Right renal pelvis (tissue), 4 donors: ENCODE results near the gene FOCAD. TPM values are rescaled to one million over a fixed set of nuclear protein-coding genes. Genes with fewer than 3 reads are reported as not detected.

Source experiments
- DNase-seq, 4 donors: peaks; one replicate each; pipeline ENCODE4 v3.0.0-alpha.2; 2013; ENCODE audit warnings: low read depth in 4 of 4, low spot score in 3 of 4, missing footprints in 1 of 4
- polyA plus RNA-seq, 4 donors: library from polyadenylated mRNA; unstranded; fragments of 120-200 nt; gene quantifications; one replicate each; pipeline ENCODE4 v1.2.1, GENCODE V29; 2013; ENCODE audit not compliant: insufficient read length in 4 of 4

Gene FOCAD
- polyA plus RNA-seq, 4 donors = 23.8 to 38.4 (median 32.2) TPM

GRCh38 chr9:20725675-20726074 is 41.6 kb downstream of the FOCAD start:
- DNase-seq = no peak

- no peak for DNase-seq
These were observed 42.1 kb downstream of the FOCAD start for GRCh38 chr9:20726144-20726543.

GRCh38 chr9:20728493-20729220 is 44.6 kb downstream of the FOCAD start:
- no peak for DNase-seq

DNA sequence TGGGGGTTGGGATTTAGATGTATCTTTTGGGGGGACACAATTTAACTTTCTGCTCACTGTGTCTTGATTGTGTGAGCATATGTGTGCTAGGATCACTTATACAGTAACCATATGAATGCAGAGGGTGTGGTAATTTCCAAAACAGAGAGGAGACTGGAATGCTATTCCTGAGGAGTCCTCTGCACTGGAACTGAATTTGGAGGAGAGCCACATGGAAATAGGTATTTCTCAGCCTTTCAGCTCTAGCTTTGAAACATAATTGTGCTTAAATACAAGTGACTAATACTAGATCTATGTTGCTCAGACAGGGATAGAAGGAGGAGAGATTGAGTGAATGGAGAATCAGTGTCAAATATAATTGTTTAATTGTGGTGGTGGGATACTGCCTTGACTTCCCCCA is 45.5 kb downstream of the FOCAD start:
- no peak for DNase-seq

DNA sequence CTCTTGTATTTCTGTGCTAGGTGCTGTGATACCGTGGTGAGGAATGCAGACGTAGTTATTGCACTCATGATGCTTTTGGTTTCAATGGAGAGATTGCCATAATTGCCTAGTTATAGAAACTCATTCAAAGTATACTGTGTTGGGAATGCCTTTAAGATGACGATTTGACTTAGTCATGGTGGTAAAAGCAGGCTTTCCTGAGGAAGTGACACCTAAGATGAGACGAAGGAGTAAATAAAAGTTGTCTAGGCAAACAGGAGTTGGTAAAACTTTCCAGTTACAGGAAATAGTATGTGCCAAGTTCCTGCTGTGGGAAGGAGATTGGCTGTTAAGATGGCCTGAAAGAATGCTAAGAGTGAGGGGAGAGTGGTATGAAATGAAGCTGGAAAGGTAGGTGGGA is 48.1 kb downstream of the FOCAD start:
- no peak for DNase-seq

DNA sequence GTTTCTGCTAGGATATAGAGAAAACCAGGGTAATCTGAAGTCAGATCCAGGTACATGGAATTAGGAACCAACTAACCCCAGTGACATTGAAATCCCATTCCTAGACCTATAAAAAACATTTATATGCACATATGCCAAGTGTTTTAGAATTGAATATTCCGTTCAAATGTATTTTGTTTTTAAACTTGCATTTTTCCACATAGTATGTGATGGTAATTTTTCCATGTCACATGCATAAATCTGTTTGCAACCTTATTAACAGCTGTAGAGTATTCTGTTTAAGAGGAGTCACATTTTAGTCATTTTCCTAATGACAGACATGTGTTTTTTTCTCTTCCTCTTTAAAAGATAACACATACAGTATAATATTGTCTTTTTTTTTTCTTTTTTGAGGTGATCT is 50.2 kb downstream of the FOCAD start:
- no peak for DNase-seq

DNA sequence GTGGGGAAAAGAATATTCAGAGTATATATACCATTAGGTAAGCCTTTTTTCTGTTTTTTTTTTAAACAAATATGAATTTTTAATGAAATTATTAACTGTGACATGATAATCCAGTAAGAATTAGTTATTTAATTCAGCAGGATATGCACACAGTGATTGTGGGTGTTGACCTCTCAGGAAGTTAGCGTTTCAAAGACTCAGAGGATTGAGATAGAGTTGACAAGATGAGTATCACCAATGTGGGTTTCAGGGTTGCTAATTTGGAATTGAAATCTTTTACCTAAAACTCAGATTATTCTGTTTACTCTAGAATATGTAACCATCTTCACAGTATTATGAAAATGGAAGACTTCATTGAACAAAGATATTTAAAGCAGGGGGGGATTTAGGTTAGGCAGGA is 56.2 kb downstream of the FOCAD start:
- DNase-seq = no peak

GRCh38 chr9:20740929-20741582 is 57.0 kb downstream of the FOCAD start:
- no peak for DNase-seq

GRCh38 chr9:20742833-20743232 is 58.8 kb downstream of the FOCAD start:
- no peak for DNase-seq

DNA sequence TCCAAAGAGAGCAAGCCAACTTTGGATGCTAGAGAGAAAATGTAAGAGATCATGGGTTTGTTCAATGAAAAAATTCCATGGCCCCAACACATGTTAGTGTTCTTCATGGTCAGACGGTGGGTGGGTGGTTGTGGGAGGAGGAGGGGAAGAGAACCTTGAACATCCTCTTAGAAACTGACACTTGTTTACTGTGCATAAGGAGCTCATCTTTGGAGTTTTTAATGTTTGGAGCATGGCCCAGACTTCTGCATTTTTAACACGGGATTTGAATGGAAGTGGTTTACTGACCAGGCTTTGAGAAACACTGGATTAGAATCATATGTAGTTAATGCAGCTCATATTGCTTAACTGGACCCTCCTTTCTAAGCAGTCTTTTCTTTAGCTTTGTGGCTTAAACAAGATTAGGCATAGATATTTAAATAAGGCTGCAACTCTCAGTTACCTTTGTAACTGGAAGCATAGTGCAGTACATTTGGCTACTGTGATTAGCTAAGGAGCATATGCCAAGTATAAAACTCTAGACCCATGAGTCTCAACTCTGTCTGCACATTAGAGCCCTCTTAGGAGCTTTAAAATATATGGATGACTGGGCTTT is 60.1 kb downstream of the FOCAD start:
- no peak for DNase-seq

- DNase-seq = no peak
These were observed 62.9 kb downstream of the FOCAD start for GRCh38 chr9:20746967-20747366.

GRCh38 chr9:20749496-20750198 is 65.6 kb downstream of the FOCAD start:
- DNase-seq = no peak

GRCh38 chr9:20753761-20754160 is 69.7 kb downstream of the FOCAD start:
- DNase-seq = no peak

- no peak for DNase-seq
These were observed 70.5 kb downstream of the FOCAD start for GRCh38 chr9:20754556-20754955.

DNA sequence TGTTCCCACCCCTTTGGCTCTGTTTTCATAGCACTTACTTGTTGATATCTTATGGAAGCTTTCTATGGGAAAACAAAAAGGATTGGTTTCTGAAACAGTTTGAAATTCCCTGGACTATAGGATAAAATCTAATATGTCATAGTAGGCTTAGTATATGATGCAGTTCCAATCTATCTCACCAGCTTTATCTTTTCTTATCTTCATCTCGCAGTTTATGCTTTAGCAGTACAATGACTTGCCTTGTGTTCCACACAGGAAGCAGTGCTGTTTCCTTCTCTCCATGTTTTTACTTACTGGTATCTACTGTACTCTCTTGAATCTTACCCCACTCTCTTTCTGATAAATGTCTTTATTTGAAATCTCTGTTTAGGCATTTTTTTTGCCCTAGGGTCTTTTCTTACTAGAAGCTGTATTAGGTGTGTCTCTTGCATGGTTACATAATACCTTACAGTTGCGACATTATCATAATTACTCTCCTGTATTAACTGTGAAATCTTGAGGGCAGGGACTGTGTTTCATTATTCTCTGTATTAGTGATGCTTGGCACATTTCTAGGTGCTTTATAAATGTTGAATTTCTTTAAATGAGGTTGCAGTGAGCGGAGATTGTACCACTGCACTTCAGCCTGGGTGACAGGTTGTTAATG is 76.3 kb downstream of the FOCAD start:
- DNase-seq = no peak

GRCh38 chr9:20770947-20771346 is 86.9 kb downstream of the FOCAD start:
- DNase-seq = no peak

DNA sequence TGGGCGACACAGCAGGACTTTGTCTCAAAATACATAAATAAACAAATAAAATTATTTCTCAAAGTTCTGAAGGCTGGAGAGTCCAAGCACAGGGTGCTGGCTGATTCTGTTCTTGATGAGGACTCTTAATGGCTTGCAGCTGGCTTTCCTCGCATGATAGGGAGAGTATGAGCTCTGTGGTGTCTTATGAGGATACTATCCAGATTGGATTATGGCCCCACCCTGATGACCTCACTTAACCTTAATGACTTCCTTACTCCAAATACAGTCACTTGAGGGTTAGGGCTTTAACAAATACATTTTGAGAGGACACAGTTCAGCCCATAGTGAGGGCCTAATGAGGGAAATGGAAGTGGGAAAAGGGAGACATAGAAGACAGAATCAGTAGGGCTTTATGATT is 87.7 kb downstream of the FOCAD start:
- DNase-seq = no peak

GRCh38 chr9:20775683-20776082 is 91.6 kb downstream of the FOCAD start:
- DNase-seq = no peak

DNA sequence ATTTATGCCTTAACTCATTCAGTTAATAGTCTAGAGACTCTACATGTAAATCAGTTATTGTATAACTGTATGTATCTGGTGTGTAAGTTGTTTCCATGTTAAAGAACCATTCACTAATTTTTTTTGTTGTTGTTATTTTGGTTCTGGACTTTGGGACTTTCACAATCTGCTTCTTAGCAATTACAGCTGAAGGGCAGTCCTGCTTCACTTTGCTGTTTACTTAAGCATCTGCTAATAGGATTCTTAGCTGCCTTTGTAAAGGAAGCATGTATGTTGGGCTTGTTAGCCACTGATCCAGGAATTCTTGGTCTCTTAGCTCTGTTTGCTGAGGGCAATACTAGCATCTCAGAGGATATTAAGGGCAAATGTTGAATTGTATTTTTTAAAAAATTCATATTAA is 97.0 kb downstream of the FOCAD start:
- no peak for DNase-seq

DNA sequence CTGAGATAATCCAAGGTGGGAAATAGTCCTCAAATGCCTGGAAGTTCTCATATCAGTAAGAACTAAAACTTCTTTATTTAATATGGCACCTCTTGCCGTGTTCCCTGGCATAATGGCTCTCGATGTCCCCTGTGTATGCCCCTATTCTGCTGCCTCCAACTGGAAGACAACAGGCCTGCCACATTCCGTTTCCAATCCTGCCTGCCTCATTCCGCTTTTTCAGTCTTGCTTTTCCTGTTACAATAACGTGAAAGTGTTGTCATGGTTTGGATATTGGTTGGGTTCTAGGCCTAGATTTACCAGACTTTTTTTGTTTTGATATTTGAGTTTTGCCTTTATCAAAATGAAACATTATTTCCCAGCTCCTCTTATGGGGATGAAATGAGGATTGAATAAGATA is 98.2 kb downstream of the FOCAD start:
- no peak for DNase-seq
